Measurements from ENCODE around the gene ACVR1. TPM values are rescaled to one million over a fixed set of nuclear protein-coding genes. Genes with fewer than 3 reads are reported as not detected.

Gene ACVR1
- total and polyA plus RNA-seq, 2 of the 13 experiments (the other 11 are each of a cell fraction or from before 2014, with no cell fraction given): 2.3 to 5.4 TPM

- TF ChIP-seq MBD4 (IDR thresholded peaks at IDR 0.05; ENCODE audit: borderline replicate concordance, low read length) (no peak), HCFC1 (IDR thresholded peaks at IDR 0.05; ENCODE audit: low read depth, low read length) (peak; percentile 11; the same call in 1 of the 2 replicates), RXRA (CRISPR knock-in tag; IDR thresholded peaks at IDR 0.05) (no peak), ZNF362 (CRISPR knock-in tag; IDR thresholded peaks at IDR 0.05; ENCODE audit: borderline replicate concordance) (no peak), TBP (CRISPR knock-in tag; IDR thresholded peaks at IDR 0.05) (0 out of 2 replicates have a peak, but pooled peaks have one; percentile 11), CEBPB (IDR thresholded peaks at IDR 0.05; ENCODE audit: borderline replicate concordance, low read depth, low read length) (no peak), ZNF639 (CRISPR knock-in tag; conservative IDR thresholded peaks at IDR 0.05) (peak; percentile 66), ZNF788 (CRISPR knock-in tag; IDR thresholded peaks at IDR 0.05; ENCODE audit: borderline replicate concordance) (peak; percentile 48; the same call in 1 of the 2 replicates), SNRNP70 (IDR thresholded peaks at IDR 0.05; ENCODE audit: low read depth, low read length) (no peak), IRF9 (CRISPR knock-in tag; IDR thresholded peaks at IDR 0.05; ENCODE audit: borderline replicate concordance) (peak; percentile 15; the same call in 1 of the 2 replicates), KLF12 (CRISPR knock-in tag; IDR thresholded peaks at IDR 0.05; ENCODE audit: borderline replicate concordance) (peak; percentile 72; the same call in 1 of the 2 replicates), ZSCAN25 (CRISPR knock-in tag; IDR thresholded peaks at IDR 0.05) (peak; percentile 78), GFI1 (CRISPR knock-in tag; IDR thresholded peaks at IDR 0.05; ENCODE audit: borderline replicate concordance) (peak; percentile 92), CREB1 (IDR thresholded peaks at IDR 0.05) (peak; percentile 68), CREB1 (CRISPR knock-in tag; IDR thresholded peaks at IDR 0.05) (no peak), MEIS1 (CRISPR knock-in tag; IDR thresholded peaks at IDR 0.05; ENCODE audit: borderline replicate concordance) (no peak), ZNF782 (CRISPR knock-in tag; IDR thresholded peaks at IDR 0.05; ENCODE audit: borderline replicate concordance) (no peak), CC2D1A (CRISPR knock-in tag; IDR thresholded peaks at IDR 0.05) (no peak), HOXA3 (CRISPR knock-in tag; IDR thresholded peaks at IDR 0.05) (peak; percentile 31), RBM22 (optimal IDR thresholded peaks at IDR 0.05; ENCODE audit: low read length) (peak; percentile 56), NCOA5 (CRISPR knock-in tag; IDR thresholded peaks at IDR 0.05) (no peak), POLR2A (IDR thresholded peaks at IDR 0.05; ENCODE audit: insufficient read depth in 1 of 2, low read depth in 2 of 2, low read length in 2 of 2) (peak in 1 of 2 experiments; percentile 59; a peak in 1 of 4 replicates), ZSCAN5A (CRISPR knock-in tag; IDR thresholded peaks at IDR 0.05; ENCODE audit: borderline replicate concordance) (no peak), ATF2 (CRISPR knock-in tag; IDR thresholded peaks at IDR 0.05) (0 out of 2 replicates have a peak, but pooled peaks have one; percentile 35), XRCC5 (optimal IDR thresholded peaks at IDR 0.05; ENCODE audit: low read length) (peak; percentile 65)
These were observed at the start of gene ACVR1 (continued) for GRCh38 chr2:157876066-157876785.
